RWPE1 (cell line): Measurements from ENCODE around the gene ALDH9A1.
A peak's percentile ranks its signal among the peaks of the same experiment; 100 is the strongest.
"Not testable (repeated sequence)": the region's sequence is repeated elsewhere in the genome, so short reads cannot be mapped to it uniquely, and the experiment has no call there.

ENCODE experiments used
- CTCF ChIA-PET: fragments of 350-600 bp; sonication (Branson Sonifier 250); formaldehyde crosslinking; extraction: SDS; loops from one replicate; lab custom pipeline; 2021; lab: Yijun Ruan, JAX
- POLR2A ChIA-PET: fragments of 400-600 bp; formaldehyde crosslinking; extraction: SDS; loops from one replicate; lab custom pipeline; 2020; ENCODE audit warnings: antibody characterized with exemption; ENCODE audit not compliant: low non-redundant PET; lab: Yijun Ruan, JAX
- DNase-seq: peaks from one replicate; pipeline ENCODE4 v3.0.0; 2012; ENCODE audit warnings: low spot score
- H3K27ac ChIP-seq: fragments of 450-650 bp; 2 replicates; pipeline ENCODE4 v1.5.1; 2017
- TF ChIP-seq, protein P1 (sequence below): fragments of 450-650 bp; conservative IDR thresholded peaks from 2 replicates; pipeline ENCODE4 v1.5.1; 2017; ENCODE audit warnings: low read depth, mild to moderate bottlenecking

ALDH9A1 gene

DNA sequence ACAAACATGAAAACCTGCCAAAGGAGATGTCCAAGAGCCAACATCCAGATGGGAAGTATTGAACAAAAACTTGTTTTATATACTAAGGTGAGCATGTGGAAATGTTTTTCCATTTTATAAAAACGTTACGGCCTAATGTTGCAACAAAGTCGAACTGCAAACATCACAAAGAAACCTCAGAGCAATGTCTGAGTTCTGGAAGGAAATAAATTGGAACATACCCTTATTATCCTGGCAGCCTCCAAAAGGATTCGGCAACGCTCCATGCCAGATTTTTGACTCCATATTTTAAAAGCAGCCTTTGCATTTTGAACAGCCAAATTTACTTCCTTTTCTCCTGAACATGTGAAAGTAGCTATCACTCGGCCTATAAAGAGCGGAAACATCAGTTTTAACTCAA is 3.3 kb downstream of the ALDH9A1 start:
- ChIA-PET POLR2A (no interaction called here), CTCF (interaction anchor here (0.6 kb wide), 1 partner anchor 78 kb away, joined by 3 read pairs; no protein-coding TSS in a partner anchor)
- no peak for DNase-seq

DNA sequence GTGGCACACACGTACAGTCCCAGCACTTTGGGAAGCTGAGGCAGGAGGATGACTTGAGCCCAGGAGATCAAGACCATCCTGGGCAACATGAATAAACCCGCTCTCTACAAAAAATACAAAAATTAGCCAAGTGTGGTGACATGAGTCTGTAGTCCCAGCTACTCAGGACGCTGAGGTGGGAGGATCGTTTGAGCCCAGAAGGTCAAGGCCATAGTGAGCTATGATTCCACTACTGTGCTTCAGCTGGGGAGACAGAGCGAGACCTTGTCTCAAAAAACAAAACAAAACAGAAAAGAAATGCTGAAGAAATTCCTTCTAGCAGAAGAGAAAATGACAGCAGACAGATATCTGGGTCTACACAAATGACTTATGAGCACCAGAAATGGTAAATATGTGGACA is 10.3 kb downstream of the ALDH9A1 start:
- no peak overlapping the region for H3K27ac ChIP-seq
- ChIA-PET POLR2A (no interaction called here), CTCF (no interaction called here)
- TF ChIP-seq, protein P1, sequence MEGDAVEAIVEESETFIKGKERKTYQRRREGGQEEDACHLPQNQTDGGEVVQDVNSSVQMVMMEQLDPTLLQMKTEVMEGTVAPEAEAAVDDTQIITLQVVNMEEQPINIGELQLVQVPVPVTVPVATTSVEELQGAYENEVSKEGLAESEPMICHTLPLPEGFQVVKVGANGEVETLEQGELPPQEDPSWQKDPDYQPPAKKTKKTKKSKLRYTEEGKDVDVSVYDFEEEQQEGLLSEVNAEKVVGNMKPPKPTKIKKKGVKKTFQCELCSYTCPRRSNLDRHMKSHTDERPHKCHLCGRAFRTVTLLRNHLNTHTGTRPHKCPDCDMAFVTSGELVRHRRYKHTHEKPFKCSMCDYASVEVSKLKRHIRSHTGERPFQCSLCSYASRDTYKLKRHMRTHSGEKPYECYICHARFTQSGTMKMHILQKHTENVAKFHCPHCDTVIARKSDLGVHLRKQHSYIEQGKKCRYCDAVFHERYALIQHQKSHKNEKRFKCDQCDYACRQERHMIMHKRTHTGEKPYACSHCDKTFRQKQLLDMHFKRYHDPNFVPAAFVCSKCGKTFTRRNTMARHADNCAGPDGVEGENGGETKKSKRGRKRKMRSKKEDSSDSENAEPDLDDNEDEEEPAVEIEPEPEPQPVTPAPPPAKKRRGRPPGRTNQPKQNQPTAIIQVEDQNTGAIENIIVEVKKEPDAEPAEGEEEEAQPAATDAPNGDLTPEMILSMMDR, result no peak
- DNase-seq, result no peak

More for the DNA sequence above, 3.3 kb downstream of the ALDH9A1 start:
- H3K27ac ChIP-seq, result peak overlapping the region; percentile 87
- TF ChIP-seq, protein P1, result no peak

GRCh38 chr1:165686971-165687433 is 11.4 kb downstream of the ALDH9A1 start:
- TF ChIP-seq, protein P1, result no peak
- no peak for DNase-seq
- H3K27ac ChIP-seq, result no peak overlapping the region
- CTCF ChIA-PET, result no interaction called here
- POLR2A ChIA-PET, result no interaction called here

DNA sequence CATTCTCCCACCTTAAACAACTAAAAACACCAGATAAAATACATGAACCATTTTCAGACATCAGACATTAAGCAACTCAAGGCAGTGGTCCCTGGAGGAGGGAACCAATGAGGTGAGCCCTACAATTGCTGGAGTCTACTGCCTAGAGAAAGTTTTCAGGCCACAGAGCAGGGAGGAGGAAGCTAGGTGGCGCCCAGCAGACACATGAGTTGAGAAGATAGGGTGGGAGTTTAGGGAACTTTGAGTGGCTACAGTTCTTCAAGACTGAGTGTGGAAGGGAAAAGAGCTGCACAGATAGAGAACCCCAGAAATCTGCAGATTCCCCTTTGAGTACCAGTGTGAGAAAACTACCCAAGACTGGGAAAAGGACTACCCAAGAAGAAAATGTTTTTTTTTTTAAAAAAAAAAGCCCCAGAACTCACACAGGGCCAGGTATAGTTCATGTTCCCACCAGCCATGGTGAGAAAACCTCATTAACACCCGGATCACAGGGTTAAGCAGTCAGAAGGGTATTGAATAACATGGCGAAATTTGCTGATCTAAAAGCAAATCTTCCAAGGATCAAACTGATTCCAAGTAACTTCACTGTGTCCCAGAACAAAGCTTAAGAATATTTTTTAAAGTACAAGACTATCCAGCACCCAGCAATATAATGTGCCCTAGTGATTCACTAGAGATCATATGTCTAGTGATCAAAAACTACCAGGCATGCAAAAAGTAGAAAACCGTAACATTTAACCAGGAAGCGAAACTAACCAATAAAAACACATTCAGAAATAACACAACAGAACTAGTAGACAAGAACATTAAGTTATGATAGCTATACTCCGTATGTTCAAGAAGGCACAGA is 12.0 kb downstream of the ALDH9A1 start:
- no peak overlapping the region for H3K27ac ChIP-seq
- TF ChIP-seq, protein P1, result no peak
- no peak for DNase-seq
- ChIA-PET POLR2A (no interaction called here), CTCF (no interaction called here)

DNA sequence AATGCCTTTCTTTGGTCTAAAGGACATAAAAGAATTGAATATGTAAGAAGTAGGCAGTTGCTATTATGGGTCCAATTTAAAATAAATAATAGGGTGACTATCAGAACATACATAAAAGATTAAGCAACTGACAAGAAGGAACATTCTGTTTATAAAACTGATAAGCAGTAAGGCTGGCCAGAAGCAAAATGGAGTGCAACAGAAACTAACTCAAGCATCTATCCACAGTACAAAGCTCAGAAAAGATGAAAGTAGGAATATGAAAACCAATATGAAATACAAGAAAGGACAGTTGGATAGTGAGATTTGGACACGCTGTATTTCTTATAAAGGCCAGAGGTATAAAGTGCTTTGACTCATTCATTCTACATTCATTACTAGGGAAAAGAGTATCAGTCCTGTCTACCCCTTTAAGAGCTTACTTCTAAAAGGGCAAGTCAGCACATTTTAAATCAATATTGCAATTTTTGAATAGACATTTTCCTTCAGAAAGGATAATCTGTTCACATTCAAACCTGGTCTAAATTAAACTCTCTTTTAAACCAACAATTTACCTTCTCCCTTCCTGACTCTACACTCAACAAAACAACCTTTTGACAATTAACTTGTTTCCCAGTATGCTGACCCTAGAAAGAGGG is 14.4 kb downstream of the ALDH9A1 start:
- no peak overlapping the region for H3K27ac ChIP-seq
- TF ChIP-seq, protein P1, result no peak
- no peak for DNase-seq
- ChIA-PET POLR2A (no interaction called here), CTCF (no interaction called here)

- CTCF ChIA-PET, DNase-seq, POLR2A ChIA-PET, H3K27ac ChIP-seq: not testable (repeated sequence)
These were observed 17.6 kb downstream of the ALDH9A1 start for GRCh38 chr1:165680773-165681172.

DNA sequence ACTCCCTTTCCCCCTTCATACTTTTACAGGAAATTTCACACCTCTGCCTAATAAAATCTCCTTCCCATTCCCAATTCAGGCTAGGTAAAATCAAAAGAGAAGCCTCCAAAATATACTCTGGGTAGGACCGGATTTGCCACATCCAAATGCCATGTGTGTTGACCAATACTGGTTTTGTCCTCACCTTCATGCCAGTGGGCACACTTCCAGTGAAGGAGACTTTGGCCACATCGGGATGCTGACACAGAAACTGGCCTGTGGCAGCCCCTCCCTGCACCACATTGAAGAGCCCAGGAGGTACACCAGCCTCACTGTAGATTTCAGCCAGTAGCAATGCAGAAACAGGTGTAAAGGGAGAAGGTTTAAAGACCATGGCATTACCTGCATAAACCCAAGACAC is 18.1 kb downstream of the ALDH9A1 start:
- TF ChIP-seq, protein P1, result no peak
- POLR2A ChIA-PET, result no interaction called here
- CTCF ChIA-PET, result no interaction called here

More for the DNA sequence above, 18.1 kb downstream of the ALDH9A1 start:
- H3K27ac ChIP-seq, result no peak overlapping the region
- no peak for DNase-seq
